ENCODE results near the gene WBP4. TPM values are rescaled to one million over a fixed set of nuclear protein-coding genes. Genes with fewer than 3 reads are reported as not detected.
"Not testable (repeated sequence)": the region's sequence is repeated elsewhere in the genome, so short reads cannot be mapped to it uniquely, and the experiment has no call there.

The WBP4 gene
- total RNA-seq, 2 experiments from 2014 or later: 9.8 to 12.2 TPM

DNA sequence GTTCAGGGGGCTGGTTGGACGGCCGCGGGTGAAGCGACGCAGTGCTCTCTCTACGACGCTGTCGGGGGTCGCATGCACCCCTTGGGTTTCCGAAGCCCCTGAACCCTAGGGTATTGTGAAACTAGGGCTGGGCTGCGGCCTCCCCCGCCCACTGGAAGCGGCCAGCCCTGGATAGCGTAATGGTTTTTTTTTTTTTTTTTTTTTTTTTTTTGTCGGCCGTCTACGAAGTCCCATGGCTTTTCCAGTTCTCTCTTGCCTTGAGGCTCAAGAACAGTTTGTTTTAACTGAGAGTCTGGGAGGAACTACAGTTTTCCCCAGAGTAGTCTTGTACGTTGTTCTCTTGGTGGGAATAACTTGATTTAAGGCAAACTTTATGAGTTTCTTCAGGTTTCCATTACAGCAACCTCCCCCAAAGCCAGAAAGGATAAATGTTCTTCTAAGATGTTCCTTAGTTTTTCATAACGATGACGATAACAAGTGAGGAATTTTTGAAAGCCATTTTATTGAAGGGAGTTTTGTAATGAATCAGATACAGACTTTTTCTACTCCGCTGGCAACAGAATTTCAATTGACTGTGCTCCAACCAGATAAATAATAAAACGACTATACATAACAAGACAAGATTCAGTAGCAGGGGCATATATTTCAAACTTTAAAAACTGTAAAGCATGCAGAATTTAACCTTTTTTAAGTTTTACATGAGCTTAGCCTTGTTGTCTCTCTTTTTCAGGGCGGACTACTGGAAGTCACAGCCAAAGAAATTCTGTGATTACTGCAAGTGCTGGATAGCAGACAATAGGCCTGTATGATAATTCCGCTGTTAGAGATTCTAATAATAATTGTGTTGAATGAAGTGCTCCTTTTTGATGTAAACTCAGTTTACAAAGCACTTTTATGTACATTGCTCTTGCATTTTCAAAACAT lies 867 bp downstream of the WBP4 start:
- Mint-ChIP-seq H3K27me3 (peaks cover 5% of the 10 kb centered on the region), H3K4me3 (peak overlapping the region; percentile 93), H3K9me3 (no peaks in the 10 kb centered on the region), H3K36me3 (ENCODE audit: low read depth) (peaks cover 22% of the 10 kb centered on the region), H3K27ac (peak overlapping the region; percentile 99), H3K4me1 (peaks cover 53% of the 10 kb centered on the region)
- no peak for DNase-seq
- CTCF ChIA-PET: no interaction called here
- POLR2A ChIA-PET: no interaction called here

- CTCF ChIA-PET: no interaction called here
- peaks cover 34% of the 10 kb centered on the region for H3K36me3 Mint-ChIP-seq (ENCODE audit: low read depth)
- POLR2A ChIA-PET: no interaction called here
These were observed 3.2 kb downstream of the WBP4 start for GRCh38 chr13:41064493-41064892.

DNA sequence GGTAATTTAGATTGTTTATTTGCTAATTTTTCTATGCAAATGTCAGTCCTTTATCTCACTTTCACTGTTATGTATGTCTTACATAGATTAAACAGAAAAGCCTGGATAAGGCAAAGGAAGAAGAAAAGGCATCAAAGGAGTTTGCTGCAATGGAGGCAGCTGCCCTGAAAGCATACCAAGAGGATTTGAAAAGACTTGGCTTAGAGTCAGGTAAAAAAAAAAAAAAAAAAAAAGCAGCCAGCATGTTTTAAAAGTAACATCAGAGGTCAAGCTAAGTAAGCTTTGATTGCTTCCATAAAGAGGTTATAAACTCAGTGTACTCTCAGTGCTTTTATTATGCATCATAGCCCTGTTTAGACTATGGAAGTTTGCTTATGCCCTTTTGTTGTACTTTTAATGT lies 3.8 kb downstream of the WBP4 start:
- POLR2A ChIA-PET: no interaction called here
- Mint-ChIP-seq H3K4me1 (peaks cover 29% of the 10 kb centered on the region), H3K36me3 (ENCODE audit: low read depth) (peaks cover 35% of the 10 kb centered on the region), H3K27me3 (peaks cover 5% of the 10 kb centered on the region), H3K4me3 (no peak overlapping the region), H3K9me3 (no peaks in the 10 kb centered on the region), H3K27ac (no peak overlapping the region)
- no peak for DNase-seq
- CTCF ChIA-PET: no interaction called here

More at GRCh38 chr13:41064493-41064892, 3.2 kb downstream of the WBP4 start:
- DNase-seq: no peak
- H3K27me3 Mint-ChIP-seq: peaks cover 5% of the 10 kb centered on the region
- H3K27ac Mint-ChIP-seq: no peak overlapping the region
- H3K4me1 Mint-ChIP-seq: peaks cover 33% of the 10 kb centered on the region
- no peak overlapping the region for H3K4me3 Mint-ChIP-seq
- no peaks in the 10 kb centered on the region for H3K9me3 Mint-ChIP-seq

DNA sequence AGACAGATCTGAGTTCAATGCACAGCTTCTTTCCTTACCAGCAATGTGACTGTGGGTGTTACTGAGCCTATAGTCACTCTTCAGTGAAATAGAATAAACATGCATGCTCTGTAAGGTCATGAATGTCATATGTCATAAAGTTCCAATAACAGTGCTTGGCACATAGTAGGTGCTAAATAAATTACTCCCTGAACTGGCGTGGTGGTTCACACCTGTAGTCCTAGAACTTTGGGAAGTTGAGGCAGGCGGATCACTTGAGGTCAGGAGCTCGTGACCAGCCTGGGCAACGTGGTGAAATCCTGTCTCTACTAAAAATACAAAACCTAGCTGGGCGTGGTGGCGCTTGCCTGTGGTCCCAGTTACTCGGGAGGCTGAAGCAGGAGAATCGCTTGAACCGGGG lies 13.2 kb downstream of the WBP4 start:
- POLR2A ChIA-PET: no interaction called here
- H3K36me3 Mint-ChIP-seq (ENCODE audit: low read depth): peaks cover 50% of the 10 kb centered on the region
- CTCF ChIA-PET: interaction anchor here (0.7 to 1.0 kb wide), 4 partner anchors 56 to 148 kb away, joined by 3 read pairs; partner anchors contain the start of gene ELF1
- no peaks in the 10 kb centered on the region for H3K27me3 Mint-ChIP-seq
- no peaks in the 10 kb centered on the region for H3K4me1 Mint-ChIP-seq
- DNase-seq: no peak
- H3K9me3 Mint-ChIP-seq: no peaks in the 10 kb centered on the region
- no peak overlapping the region for H3K4me3 Mint-ChIP-seq
- H3K27ac Mint-ChIP-seq: no peak overlapping the region

DNA sequence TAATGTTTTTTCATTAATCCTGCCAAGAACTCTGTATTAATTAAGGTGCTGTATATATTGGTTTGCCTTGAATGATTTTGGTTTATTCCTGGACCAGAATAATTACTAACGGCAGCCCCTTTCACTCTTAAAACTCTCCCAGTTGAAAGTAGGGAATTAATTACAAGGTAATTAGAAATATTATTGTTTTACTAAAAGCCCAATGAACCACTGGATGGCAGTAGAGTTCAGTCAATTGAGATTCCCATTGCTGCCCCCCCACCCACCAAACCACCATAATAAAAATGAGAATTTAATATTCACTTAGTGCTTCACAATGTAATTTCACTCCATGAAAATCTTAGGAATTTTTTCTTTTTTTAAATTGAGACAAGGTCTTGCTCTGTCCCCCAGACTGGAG lies 13.7 kb downstream of the WBP4 start:
- no peaks in the 10 kb centered on the region for H3K4me1 Mint-ChIP-seq
- peaks cover 51% of the 10 kb centered on the region for H3K36me3 Mint-ChIP-seq (ENCODE audit: low read depth)
- no peaks in the 10 kb centered on the region for H3K9me3 Mint-ChIP-seq
- H3K27me3 Mint-ChIP-seq: no peaks in the 10 kb centered on the region
- ChIA-PET POLR2A (no interaction called here), CTCF (interaction anchor here (0.7 to 1.0 kb wide), 3 partner anchors 56 to 148 kb away, joined by 3 read pairs; partner anchors contain the start of gene ELF1)
- H3K27ac Mint-ChIP-seq: no peak overlapping the region
- no peak overlapping the region for H3K4me3 Mint-ChIP-seq
- DNase-seq: peak; percentile 32

GRCh38 chr13:41075485-41075884 lies 14.2 kb downstream of the WBP4 start:
- H3K27ac Mint-ChIP-seq: no peak overlapping the region

GRCh38 chr13:41077475-41077874 lies 16.2 kb downstream of the WBP4 start:
- DNase-seq: no peak
- Mint-ChIP-seq H3K36me3 (ENCODE audit: low read depth) (peaks cover 50% of the 10 kb centered on the region), H3K4me3 (no peak overlapping the region), H3K27me3 (no peaks in the 10 kb centered on the region), H3K4me1 (no peaks in the 10 kb centered on the region), H3K27ac (no peak overlapping the region), H3K9me3 (no peaks in the 10 kb centered on the region)
- ChIA-PET CTCF (no interaction called here), POLR2A (no interaction called here)

More at GRCh38 chr13:41075485-41075884, 14.2 kb downstream of the WBP4 start:
- Mint-ChIP-seq H3K4me1 (no peaks in the 10 kb centered on the region), H3K4me3 (no peak overlapping the region), H3K27me3 (no peaks in the 10 kb centered on the region), H3K9me3 (no peaks in the 10 kb centered on the region), H3K36me3 (ENCODE audit: low read depth) (peaks cover 48% of the 10 kb centered on the region)
- CTCF ChIA-PET: no interaction called here
- no peak for DNase-seq
- POLR2A ChIA-PET: no interaction called here

GRCh38 chr13:41079725-41080124 lies 18.4 kb downstream of the WBP4 start:
- no peaks in the 10 kb centered on the region for H3K27me3 Mint-ChIP-seq
- no peaks in the 10 kb centered on the region for H3K4me1 Mint-ChIP-seq
- DNase-seq: no peak
- no peak overlapping the region for H3K4me3 Mint-ChIP-seq
- POLR2A ChIA-PET: no interaction called here
- H3K36me3 Mint-ChIP-seq (ENCODE audit: low read depth): peaks cover 54% of the 10 kb centered on the region
- CTCF ChIA-PET: no interaction called here
- H3K27ac Mint-ChIP-seq: no peak overlapping the region
- H3K9me3 Mint-ChIP-seq: no peaks in the 10 kb centered on the region

- Mint-ChIP-seq H3K36me3 (ENCODE audit: low read depth) (peaks cover 28% of the 10 kb centered on the region), H3K4me1 (peaks cover 8% of the 10 kb centered on the region), H3K27me3 (no peaks in the 10 kb centered on the region), H3K9me3 (peaks cover 9% of the 10 kb centered on the region), H3K27ac (no peak overlapping the region), H3K4me3 (no peak overlapping the region)
- POLR2A ChIA-PET: no interaction called here
- no peak for DNase-seq
- CTCF ChIA-PET: interaction anchor here (0.6 kb wide), 1 partner anchor 169 kb away, joined by 4 read pairs; no protein-coding TSS in a partner anchor
These were observed 24.8 kb downstream of the WBP4 start for GRCh38 chr13:41085961-41086585.

DNA sequence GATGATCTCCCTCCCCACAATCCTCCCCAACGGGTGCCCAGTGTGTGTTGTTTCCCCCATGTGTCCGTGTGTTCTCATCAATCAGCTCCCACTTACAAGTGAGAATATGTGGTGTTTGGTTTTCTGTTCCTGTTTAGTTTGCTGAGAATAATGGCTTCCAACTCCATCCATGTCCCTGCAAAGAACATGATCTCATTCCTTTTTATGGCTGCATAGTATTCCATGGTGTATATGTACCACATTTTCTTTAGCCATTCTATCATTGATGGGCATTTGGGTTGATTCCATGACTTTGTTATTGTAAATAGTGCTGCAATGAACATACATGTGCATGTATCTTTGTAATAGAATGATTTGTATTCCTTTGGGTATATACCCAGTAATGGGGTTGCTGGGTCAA lies 34.4 kb downstream of the WBP4 start:
- H3K4me1 Mint-ChIP-seq; DNase-seq; POLR2A ChIA-PET; H3K27ac Mint-ChIP-seq; CTCF ChIA-PET; H3K36me3 Mint-ChIP-seq (ENCODE audit: low read depth); H3K27me3 Mint-ChIP-seq; H3K9me3 Mint-ChIP-seq; H3K4me3 Mint-ChIP-seq: not testable (repeated sequence)

GRCh38 chr13:41098761-41099160 lies 37.5 kb downstream of the WBP4 start:
- ChIA-PET POLR2A (no interaction called here), CTCF (interaction anchor here (0.7 kb wide), 2 partner anchors 9 to 11 kb away, joined by 3 to 4 read pairs; no protein-coding TSS in a partner anchor)
- H3K27ac Mint-ChIP-seq: no peak overlapping the region
- no peaks in the 10 kb centered on the region for H3K36me3 Mint-ChIP-seq (ENCODE audit: low read depth)
- H3K4me1 Mint-ChIP-seq: no peaks in the 10 kb centered on the region
- no peak for DNase-seq
- H3K27me3 Mint-ChIP-seq: no peaks in the 10 kb centered on the region
- peaks cover 3% of the 10 kb centered on the region for H3K9me3 Mint-ChIP-seq
- no peak overlapping the region for H3K4me3 Mint-ChIP-seq

DNA sequence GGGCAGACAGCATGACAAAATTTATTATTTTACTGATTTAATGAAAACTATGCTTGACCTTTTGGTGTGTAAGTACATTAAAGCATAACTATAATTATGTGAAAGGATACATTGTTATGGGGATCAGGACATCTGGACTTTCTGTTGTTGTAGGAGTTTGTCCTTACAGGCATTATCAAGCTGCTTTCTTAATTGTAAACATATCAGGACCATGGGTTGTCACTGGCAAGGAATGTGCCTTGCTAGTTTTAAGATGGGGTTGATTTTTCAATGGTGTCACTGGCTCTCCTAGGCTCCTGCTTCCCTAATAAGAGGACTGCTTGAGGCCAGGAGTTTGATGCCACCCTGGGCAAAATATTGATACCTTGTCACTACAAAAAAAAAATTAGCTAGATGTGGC lies 38.7 kb downstream of the WBP4 start:
- Mint-ChIP-seq H3K4me1 (no peaks in the 10 kb centered on the region), H3K27ac (no peak overlapping the region), H3K4me3 (no peak overlapping the region), H3K36me3 (ENCODE audit: low read depth) (no peaks in the 10 kb centered on the region), H3K27me3 (no peaks in the 10 kb centered on the region), H3K9me3 (peaks cover 3% of the 10 kb centered on the region)
- ChIA-PET CTCF (no interaction called here), POLR2A (no interaction called here)
- DNase-seq: no peak

DNA sequence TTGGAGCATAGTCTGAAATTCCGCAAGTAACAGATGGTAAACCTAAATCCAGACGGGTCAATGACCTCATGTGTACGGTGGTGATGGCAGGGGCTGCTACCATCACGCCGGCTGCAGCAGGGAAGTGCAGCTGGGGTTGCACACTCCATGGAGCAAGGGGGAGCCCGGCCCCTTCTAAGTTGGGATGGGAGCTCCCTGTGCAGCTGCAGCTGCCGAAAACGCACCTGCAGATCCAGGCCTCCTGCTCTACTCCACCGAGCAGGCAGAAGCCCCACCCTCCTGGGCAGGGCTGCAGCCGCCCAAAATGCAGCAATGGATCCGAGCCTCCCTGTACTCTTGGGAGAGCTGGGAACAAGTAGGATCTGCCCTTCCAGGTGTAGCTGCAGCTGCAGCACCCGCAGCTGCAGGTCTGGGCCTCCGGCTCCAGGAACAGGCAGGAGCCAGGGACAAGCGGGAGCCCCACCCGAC lies 45.8 kb downstream of the WBP4 start:
- Mint-ChIP-seq H3K36me3 (ENCODE audit: low read depth) (no peaks in the 10 kb centered on the region), H3K4me1 (no peaks in the 10 kb centered on the region), H3K9me3 (no peaks in the 10 kb centered on the region), H3K4me3 (no peak overlapping the region), H3K27me3 (no peaks in the 10 kb centered on the region), H3K27ac (no peak overlapping the region)
- DNase-seq: no peak
- ChIA-PET POLR2A (no interaction called here), CTCF (no interaction called here)
